HL-60 (cell line): Measurements from ENCODE around the gene TMCO4.

Source experiments
- DNase-seq, 2 experiments: peaks; one replicate each; pipeline ENCODE4 v3.0.0-alpha.2; 2010 to 2020; ENCODE audit warnings: low read depth in 1 of 2, low spot score in 1 of 2
- H3K27ac ChIP-seq: fragments of 250-450 bp; sonication (Bioruptor Pico); replicated peaks from 2 replicates; pipeline ENCODE4 v1.5.1; 2020; ENCODE audit warnings: mild to moderate bottlenecking, moderate library complexity
- H3K27me3 ChIP-seq: fragments of 250-450 bp; sonication (Bioruptor Pico); 2 replicates; pipeline ENCODE4 v1.5.1; 2021; ENCODE audit warnings: mild to moderate bottlenecking, moderate library complexity; ENCODE audit not compliant: insufficient read depth, poor library complexity, severe bottlenecking
- H3K4me3 ChIP-seq: replicated peaks from 2 replicates; pipeline ENCODE4 v1.5.1; 2011; ENCODE audit warnings: mild to moderate bottlenecking, control low read depth, low read length; ENCODE audit not compliant: insufficient read depth
- CTCF ChIP-seq: IDR thresholded peaks from one replicate; pipeline ENCODE4 v1.5.1; 2011; ENCODE audit warnings: low read length, control low read depth, inconsistent platforms; ENCODE audit not compliant: insufficient read depth
- GABPA ChIP-seq: IDR thresholded peaks from 2 replicates; pipeline ENCODE4 v1.6.1; 2012; ENCODE audit warnings: low read depth
- POLR2AphosphoS5 ChIP-seq: IDR thresholded peaks from 2 replicates; pipeline ENCODE4 v1.6.1; 2012; ENCODE audit warnings: low read depth
- REST ChIP-seq: IDR thresholded peaks from 2 replicates; pipeline ENCODE4 v1.6.1; 2012; ENCODE audit warnings: low read depth; ENCODE audit not compliant: insufficient replicate concordance
- SPI1 ChIP-seq: IDR thresholded peaks from 2 replicates; pipeline ENCODE4 v1.6.1; 2012; ENCODE audit warnings: low read depth, mild to moderate bottlenecking, borderline replicate concordance

The TMCO4 gene

GRCh38 chr1:19785660-19786059 is 14.1 kb downstream of the TMCO4 start:
- Histone ChIP-seq H3K4me3 (no peak overlapping the region), H3K27me3 (no peaks in the 10 kb centered on the region), H3K27ac (no peak overlapping the region)
- TF ChIP-seq GABPA (no peak), POLR2AphosphoS5 (no peak)
- DNase-seq = no peak

- H3K27me3 ChIP-seq = no peaks in the 10 kb centered on the region
- DNase-seq = no peak
- H3K4me3 ChIP-seq = no peak overlapping the region
- no peak overlapping the region for H3K27ac ChIP-seq
- TF ChIP-seq GABPA (no peak), SPI1 (no peak), POLR2AphosphoS5 (no peak), CTCF (no peak), REST (no peak)
These were observed 19.3 kb downstream of the TMCO4 start for GRCh38 chr1:19780267-19780877.

GRCh38 chr1:19776933-19777332 is 22.8 kb downstream of the TMCO4 start:
- H3K27ac ChIP-seq = no peak overlapping the region
- TF ChIP-seq REST (no peak), SPI1 (no peak), POLR2AphosphoS5 (no peak), CTCF (no peak), GABPA (no peak)
- DNase-seq = no peak
- no peak overlapping the region for H3K4me3 ChIP-seq
- H3K27me3 ChIP-seq = no peaks in the 10 kb centered on the region

- DNase-seq = no peak
- TF ChIP-seq POLR2AphosphoS5 = no peak
- no peak for TF ChIP-seq REST
- TF ChIP-seq SPI1 = no peak
- no peak for TF ChIP-seq CTCF
- no peak for TF ChIP-seq GABPA
- Histone ChIP-seq H3K27ac (no peak overlapping the region), H3K4me3 (no peak overlapping the region), H3K27me3 (no peaks in the 10 kb centered on the region)
These were observed 23.4 kb downstream of the TMCO4 start for GRCh38 chr1:19776287-19776686.
